Measurements from ENCODE around the gene UBE2Q2.
"Not testable (repeated sequence)": the region's sequence is repeated elsewhere in the genome, so short reads cannot be mapped to it uniquely, and the experiment has no call there.

The UBE2Q2 gene

DNA sequence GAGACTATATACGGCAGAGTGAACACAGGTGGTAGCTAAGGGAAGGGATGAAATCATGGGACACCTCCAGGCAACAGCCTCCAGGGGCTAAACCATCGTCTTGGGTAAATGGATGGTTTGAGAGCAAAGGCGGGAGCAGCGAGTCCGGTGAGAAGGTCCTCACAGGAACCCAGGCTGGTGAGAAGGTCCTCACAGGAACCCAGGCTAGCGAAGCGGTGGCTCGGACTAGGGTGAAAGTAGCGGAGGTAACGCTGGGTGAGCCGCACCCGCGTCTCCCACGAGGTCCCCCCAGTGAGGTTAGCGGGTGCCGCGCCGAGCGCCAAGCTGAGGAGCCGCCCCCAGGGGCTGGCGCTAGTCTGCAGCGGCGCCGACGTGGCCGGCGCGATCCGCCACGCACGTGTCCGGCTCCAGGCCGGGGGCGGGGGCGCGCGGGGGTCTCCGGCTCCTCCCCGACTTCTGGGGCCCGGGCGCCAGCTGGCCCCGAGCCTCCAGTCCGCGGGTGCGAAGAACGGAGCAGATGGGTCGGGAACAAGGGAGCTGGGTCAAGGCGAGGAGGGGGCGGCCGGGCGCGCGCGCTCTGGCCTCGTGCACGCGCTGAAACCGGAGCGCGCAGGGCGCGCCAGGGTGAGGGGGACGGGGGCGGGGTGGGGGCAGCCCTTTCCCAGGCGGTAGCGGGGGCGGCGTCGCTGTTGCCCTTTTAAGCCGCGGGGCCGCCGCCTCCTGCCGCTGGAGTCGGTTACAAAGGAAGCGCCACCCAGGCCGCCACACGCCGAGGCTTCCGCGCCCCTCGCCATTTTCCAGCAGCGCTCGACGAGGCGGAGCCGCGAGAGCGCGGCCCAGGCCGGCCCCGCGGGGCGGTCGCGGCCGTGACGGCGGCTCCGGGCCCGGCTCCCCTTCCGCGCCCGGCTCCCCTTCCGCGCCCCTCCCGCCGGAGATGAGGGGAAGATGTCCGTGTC is at the start of gene UBE2Q2:
Gene UBE2Q2, plus strand, starts transcription at position 726 of the 956 bp plus-strand sequence. Its CDS starts 220 bp downstream, at position 946.
- DNase-seq (ENCODE audit: low spot score): peak; percentile 88
- FAIRE-seq: no peak

DNA sequence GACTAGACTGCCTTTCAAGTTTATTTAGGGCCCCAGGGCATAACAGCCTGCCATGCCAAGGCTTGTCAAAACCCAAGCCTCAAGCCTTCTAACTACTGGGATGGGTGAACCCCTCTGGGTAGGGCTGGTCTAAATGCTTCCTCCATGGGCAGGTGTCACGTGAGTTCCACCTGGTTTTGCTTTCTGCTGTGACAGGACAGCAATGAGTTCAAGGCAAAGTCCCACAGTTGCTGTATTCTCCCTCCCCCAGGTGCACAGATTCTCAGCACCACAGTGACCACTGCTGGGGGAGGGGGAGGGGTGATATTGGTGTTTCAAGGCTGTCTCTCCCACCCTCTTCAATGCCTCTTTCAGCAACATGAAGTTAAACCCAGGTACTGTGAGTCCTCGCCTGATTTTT is 46.9 kb upstream of the UBE2Q2 start:
- FAIRE-seq: no peak
- DNase-seq (ENCODE audit: low spot score): no peak

DNA sequence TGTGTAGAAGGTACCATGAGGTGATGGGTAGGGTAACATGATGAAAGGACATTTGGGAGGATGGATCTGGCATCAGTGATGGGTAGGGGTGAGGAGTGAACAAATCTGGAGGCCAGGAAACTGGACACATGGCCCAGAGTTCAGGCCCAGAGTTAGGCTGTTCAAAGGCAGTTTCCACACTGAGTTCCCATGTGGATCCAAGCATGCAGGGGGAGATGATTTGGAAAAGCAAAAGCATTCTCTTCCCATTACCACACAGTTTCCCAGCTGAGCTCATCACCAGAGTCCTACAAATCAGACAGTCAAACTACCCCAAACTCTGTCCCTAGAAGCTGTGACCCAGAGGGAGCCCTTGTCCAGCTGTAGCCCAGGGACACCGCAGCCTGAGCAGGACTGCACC is 46.1 kb upstream of the UBE2Q2 start:
- not testable (repeated sequence) for DNase-seq (ENCODE audit: low spot score); FAIRE-seq

DNA sequence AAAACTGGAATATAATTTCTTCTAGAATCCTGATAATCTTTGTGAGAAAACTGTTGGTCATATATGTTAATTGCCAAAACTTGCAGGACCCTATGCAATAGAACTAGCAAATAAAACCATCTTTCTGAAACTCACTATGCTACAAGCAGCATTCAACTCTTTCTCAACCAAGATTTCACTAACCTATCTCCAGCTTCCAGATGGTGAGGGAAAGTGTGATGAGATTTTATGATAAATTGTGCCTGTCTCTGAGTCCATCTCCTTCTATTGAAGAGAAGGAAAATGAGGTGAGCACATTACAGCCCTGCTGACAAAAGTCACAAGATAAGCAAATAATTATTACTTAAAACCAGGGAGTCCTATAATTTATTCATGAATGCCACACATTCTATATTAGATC is 44.1 kb upstream of the UBE2Q2 start:
- no peak for FAIRE-seq
- DNase-seq (ENCODE audit: low spot score): no peak

DNA sequence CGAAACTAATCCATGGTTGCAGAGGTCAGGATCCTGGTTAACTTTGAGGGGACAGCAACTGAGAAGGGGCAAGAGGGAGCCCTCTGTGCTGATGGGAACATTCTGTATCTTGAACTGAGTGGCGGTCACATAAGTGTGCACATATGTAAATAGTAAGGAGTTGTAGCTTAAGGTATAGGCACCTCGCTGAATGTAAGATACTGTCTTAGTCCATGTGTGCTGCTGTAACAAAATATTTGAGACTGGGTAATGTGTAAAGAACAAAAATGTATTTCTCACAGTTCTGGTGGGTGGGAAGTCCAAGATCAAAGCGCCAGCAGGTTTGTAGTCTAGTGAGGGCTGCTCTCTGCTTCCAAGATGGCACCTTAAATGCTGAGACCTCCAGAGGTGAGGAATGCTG is 42.8 kb upstream of the UBE2Q2 start:
- FAIRE-seq; DNase-seq (ENCODE audit: low spot score): not testable (repeated sequence)

DNA sequence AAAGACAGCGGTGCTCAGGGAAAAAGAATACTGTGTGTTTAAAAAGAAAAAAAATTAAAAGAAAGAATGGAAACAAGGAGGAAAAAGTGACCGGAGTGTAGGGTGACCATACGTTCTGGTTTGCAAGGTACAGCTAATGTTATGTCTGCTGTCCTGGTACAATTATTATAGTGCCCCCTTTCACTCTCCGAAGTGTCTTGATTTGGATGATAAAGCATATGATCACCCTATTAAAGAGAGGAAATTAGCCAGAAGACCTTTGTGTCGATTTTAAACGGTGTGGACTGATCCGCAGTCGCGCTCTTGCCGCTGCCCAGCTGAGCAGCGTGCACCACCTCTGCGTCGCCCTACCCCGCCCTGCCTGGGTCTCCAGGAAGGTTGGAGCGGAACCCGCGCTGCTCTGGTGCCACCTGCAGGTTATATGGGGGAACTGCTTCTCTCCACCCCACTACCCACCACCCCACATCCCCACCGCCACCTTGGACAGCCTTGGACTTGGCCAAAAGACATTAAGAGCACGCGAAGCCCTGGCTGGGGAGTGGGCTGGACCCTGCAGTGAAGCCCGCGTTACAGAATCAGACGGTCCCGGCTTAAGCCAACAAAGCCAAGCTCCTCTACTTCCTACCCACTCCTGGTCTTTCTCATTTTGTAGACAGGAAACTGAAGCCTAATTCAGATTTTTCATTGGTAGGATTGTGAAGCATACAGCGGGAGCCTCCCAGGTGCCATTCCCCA is 41.2 kb upstream of the UBE2Q2 start:
- FAIRE-seq (no peak), DNase-seq (ENCODE audit: low spot score) (peak; percentile 90)

DNA sequence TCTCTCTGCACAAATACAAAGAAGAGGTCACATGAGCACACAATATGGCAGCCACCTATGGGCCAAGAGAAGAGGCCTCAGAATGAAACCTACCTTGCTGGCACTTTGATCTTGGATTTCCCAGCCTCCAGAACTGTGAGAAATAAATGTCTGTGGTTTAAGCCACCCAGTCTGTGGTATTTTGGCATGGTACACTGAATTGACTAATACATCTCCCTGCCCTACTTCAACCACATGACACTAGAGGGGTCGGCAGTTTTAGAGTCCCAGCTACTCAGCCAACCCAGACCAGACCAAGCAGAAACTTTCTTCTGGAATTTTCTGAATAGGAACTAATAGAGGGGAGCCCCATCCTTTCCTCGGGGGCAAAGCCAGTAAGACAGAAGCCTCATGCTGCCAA is 35.8 kb upstream of the UBE2Q2 start:
- not testable (repeated sequence) for DNase-seq (ENCODE audit: low spot score); FAIRE-seq

DNA sequence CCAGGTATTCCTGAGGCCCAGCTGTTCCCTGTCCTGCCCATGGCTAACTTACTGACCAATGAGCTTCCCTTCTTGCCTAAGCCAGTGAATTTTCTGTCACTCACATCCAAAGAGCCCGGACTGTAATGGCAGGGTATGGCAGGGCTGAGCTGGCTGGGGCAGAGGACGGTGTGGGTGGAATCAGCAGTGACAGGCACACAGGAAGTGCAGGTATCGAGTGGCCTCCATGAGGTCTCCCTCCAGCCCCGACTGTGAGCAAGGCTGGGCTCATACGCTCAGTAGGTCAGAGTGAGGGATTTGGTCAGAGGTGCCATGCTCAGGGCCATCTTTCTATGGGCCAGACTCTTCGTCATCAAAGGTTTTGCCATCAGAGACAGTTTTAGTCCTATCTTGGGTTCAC is 35.2 kb upstream of the UBE2Q2 start:
- not testable (repeated sequence) for DNase-seq (ENCODE audit: low spot score); FAIRE-seq

DNA sequence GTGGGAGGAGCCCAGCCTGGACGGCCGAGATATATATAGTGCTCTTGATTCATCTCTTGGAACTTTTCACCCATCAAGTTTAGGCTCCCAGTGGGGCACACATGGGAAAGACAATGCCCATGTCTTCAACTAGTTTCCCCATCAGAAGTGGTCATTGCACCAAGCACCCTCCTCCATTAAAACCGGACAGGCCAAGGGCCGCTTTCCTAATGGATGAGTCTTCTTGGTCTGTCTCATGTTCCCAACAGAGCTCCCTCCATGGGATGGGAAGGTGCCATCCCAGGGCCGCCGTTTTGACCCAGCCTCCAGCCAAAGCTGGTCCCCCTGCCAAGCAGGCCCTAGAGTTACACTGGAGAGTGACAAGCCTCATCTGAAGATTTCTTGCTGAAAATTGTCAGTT is 34.7 kb upstream of the UBE2Q2 start:
- FAIRE-seq: no peak

DNA sequence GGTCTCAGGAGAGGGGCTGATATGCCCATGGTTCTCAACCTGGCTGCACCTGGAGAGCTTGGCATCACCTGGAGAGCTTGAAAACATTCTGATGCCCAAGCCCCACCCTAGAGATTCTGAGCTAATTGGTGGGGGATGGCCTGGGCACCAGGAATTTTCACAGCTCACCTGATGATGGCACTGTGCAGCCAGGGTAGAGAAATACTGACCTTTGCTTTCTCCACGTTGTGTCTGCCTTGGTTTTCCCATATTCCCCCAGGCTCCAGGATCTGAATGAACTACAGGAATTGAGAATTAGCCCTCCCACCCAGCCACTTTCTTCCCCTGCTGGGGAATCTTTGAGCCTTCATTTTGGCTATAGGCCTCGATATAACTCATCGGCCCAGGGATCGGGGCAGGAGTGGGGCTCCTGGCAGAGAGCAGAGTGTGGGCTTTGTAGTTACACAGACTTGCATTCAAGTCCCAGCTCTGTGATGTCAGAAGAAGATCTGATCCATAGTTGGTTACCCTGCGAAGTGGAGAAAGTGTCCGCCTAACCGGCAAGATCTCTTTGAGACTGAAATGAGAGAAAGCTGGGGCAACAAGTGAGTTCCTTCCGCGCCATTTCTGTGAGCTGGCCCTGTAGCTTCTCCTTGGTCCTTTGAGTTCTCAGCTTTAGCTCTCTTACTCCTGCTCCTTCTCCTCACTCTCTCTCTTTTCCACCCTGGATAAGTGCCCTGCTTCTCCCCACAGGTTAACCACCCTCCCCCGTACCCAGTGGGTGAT is 33.1 kb upstream of the UBE2Q2 start:
- DNase-seq (ENCODE audit: low spot score): peak; percentile 41
- no peak for FAIRE-seq

More for the DNA sequence above, 34.7 kb upstream of the UBE2Q2 start:
- no peak for DNase-seq (ENCODE audit: low spot score)

DNA sequence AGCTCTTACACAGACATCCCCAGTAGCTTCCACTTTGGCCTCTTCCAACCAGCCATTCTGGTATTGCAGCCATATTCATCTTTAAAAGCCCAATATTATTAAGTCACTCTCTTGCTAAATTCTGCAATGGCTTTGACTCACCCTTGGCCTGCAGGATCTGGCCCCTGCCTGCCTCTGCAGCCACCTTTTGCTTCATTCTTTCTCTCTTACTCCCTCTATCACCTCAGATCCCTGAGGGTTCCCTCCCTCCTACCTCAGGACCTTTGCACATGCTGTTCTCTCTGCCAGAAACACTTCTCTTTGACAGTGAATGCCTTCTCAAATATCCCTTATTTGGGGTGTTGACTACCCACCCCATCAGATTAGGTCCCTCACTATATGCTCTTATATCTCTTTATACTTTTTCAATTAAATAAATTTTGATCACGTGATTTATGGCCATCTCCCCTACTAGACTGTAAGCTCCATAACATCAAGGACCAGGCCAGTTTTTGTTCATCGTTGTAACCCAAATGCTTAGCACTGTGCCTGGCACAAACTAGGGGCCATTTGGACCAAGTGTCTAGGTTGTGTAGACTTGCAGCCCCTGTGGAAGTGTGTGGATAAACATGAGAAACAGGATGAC is 32.3 kb upstream of the UBE2Q2 start:
- FAIRE-seq: no peak
- DNase-seq (ENCODE audit: low spot score): no peak

DNA sequence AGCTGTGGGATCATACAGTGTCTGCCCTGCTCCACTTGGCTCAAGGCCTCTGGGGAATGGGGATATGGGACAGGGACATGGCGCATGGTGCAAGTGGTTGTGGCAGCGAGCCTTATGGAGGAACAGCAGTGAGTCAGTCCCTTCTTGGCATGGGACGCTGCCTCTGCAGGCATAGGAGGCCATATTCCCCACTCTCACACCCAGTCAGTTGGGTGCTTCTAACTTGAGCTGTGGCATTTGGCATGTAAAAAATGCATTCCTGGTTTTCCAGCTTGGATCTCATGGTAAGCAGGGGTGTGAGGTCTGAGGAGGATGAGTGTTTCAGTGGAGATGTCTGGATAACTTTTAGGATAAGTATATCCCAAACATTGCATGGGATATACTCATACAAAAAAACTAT is 31.6 kb upstream of the UBE2Q2 start:
- no peak for DNase-seq (ENCODE audit: low spot score)
- FAIRE-seq: no peak

DNA sequence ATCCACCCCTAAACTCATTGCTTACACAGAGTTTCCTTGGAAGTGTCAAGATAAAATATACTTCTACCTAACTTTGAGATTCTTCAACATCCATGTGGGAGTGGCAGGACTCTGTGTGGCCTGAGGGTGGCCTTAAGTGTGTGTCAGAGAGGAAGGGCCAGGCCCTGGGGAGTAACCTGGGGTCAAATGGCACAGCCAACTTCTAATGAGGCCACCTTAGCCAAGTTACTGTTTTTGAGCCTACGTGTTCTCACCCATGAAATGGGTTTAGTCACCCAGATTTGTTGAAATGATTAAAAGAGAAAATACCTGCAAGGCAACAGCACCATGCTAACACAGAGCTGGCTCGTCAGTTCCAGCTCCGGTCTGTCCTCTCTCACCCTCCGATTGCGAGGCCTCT is 28.5 kb upstream of the UBE2Q2 start:
- DNase-seq (ENCODE audit: low spot score): no peak
- FAIRE-seq: no peak

DNA sequence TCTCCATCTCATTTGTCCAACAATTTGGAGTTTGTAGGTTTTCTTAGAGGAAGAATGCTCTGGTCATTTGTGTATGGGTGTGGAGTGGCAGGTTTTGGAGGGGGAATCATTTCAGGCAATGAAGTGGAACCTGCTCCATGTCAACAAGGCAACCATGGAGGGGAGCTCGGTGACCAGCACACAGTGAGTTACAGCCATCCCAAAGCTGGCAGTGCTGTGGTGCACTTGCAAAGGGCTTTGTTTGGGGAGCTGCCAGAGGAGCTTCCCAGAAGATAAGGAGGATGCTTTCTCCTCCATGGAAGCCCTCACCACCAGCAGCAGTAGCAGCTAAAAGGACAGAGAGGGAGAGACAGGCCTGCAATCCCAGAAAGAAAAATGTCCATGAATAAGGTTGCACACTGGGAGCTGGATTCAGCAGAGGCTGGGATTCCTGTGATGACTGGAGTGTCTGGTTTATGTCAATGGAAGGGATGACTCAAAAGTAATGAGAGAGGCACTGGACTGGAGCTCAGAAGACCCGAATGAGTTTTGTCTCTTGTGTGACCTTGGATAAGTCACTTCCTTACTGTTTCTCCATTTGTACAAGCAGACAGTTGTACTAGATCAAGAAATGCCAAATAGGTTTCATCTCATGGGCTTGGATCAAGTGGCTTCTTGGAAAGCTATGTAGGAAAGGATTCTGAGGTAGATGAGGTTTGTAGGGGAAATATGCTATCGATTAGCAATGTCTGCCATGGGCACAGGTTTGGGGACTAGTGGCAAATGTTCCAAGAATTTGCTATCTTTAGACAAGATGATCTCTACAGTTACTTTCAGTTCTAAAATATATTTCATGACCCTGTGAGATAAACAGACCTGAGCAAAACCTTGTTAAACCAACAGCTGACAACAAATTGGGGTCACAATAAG is 27.2 kb upstream of the UBE2Q2 start:
- DNase-seq (ENCODE audit: low spot score): no peak

DNA sequence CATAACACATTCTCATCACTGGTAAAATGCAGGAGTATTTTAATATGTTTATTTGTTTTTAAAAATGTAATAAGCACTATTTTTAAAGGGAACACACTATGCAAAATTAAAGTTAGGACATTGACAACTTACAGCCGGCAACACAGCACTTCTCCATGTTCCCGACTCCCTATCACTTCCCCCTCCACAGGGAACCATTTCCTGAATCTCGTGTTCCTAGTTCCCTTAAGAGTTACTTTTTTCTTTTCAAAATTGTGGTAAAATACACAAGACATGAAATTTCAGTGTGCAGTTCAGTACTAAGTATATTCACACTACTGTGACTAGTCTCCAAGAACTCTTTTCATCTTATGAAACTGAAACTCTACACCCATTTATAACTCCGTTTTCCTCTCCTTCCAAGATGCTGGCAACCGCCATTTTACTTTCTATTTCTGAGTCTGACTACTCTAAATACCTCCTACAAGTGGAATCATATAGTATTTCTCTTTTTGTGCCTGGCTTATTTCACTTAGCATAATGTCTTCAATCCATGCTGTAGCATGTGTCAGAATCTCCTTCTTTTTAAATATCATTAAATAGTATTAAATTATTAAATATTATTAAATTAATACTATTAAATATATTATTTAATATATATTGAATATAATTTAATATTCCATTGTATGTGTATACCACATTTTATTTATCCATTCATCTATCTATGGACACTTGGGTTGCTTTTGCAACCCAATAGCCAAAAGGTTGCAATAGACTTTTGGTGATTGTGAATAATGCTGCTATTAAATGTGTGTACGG is 25.9 kb upstream of the UBE2Q2 start:
- DNase-seq (ENCODE audit: low spot score) (no peak), FAIRE-seq (no peak)

More for the DNA sequence above, 27.2 kb upstream of the UBE2Q2 start:
- no peak for FAIRE-seq

DNA sequence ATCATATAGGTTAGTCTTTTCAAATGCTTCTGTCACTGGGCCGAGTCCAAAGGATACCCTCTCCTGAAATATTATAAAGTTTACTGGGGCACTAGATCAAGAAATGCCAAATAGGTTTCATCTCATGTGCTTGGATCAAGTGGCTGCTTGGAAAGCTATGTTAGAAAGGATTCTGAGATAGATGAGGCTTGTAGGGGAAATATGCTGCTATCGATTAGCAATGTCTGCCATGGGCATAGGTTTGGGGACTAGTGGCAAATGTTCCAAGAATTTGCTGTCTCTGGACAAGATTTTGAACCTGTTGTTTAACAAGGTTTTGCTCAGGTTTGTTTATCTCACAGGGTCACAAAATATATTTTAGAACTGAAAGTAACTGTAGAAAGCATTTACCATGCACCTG is 23.0 kb upstream of the UBE2Q2 start:
- FAIRE-seq (no peak), DNase-seq (ENCODE audit: low spot score) (no peak)

DNA sequence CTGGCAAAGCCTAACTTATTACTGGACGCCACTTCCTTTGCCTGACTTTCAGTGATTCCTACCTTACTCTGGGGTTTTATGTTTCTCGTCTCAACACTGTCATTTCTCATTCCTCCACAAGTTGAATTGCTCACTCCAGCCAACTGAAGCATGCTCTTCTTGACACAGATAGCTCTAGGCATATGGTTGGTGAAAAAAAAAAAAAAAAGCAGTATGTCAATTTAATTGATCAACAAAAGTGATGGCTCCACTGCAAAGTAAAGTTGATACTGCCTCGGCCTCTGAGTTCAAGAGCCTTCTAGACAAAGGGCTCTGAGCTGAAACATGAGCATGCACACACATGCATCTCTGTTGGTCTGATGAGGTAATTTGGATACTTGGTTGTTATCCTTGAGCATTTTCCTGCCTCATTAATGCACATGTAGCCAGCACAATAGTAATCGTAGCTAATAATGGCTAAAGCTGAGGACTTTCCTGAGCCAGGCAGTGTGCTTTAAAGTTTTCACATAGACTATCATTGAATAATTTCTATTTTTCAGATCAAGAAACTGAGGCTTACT is 21.4 kb upstream of the UBE2Q2 start:
- no peak for DNase-seq (ENCODE audit: low spot score)
- no peak for FAIRE-seq

DNA sequence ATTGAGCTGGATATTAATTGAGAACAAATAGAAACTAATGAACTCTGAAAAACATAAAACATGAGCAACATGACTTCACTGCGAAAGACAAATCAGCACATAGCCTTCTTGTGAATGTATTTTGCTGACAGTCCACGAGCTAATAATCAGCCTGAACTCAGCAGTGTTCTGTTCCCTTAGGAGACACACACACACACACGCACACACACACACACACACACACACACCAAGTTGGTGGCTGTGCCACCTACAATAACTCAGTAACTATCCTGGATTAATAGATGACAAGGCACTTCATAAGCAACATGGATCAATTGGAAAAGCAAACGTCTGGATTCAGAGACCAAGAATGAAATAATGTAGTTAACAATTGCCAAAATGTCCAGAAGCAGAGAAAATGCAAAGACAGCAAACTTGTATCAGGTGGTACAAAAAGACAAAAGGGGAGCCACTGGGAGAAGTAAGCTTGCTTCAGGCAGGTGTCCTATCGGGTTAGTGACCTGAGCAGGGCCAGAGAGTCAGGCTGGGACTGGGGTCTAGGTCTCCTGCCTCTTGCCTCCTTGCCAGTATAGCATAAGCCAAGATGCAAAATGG is 20.5 kb upstream of the UBE2Q2 start:
- DNase-seq (ENCODE audit: low spot score): no peak
- no peak for FAIRE-seq

Measured in urothelium cell line (cell line).